Neural progenitor cell (in vitro differentiated cells): ENCODE results near the gene SUPT3H. TPM values are rescaled to one million over a fixed set of nuclear protein-coding genes. Genes with fewer than 3 reads are reported as not detected.

ENCODE experiments used
- DNase-seq: peaks from one replicate; pipeline ENCODE4 v3.0.0-alpha.2; 2016; ENCODE audit warnings: low spot score
- H2AFZ ChIP-seq: fragments of 200-600 bp; sonication (generic); replicated peaks from 2 replicates; pipeline ENCODE4 v1.6.1; 2016; ENCODE audit warnings: antibody characterized with exemption
- H3F3A ChIP-seq: fragments of 200-600 bp; sonication (generic); 2 replicates; pipeline ENCODE4 v1.6.1; 2016; ENCODE audit warnings: antibody characterized with exemption, low read depth
- H3K27ac ChIP-seq: fragments of 200-600 bp; sonication (generic); 2 replicates; pipeline ENCODE4 v1.5.1; 2016; ENCODE audit warnings: mild to moderate bottlenecking
- H3K27me3 ChIP-seq: fragments of 200-600 bp; sonication (generic); 2 replicates; pipeline ENCODE4 v1.6.1; 2016; ENCODE audit warnings: mild to moderate bottlenecking, moderate library complexity
- H3K36me3 ChIP-seq: fragments of 200-600 bp; sonication (generic); 2 replicates; pipeline ENCODE4 v1.5.1; 2016
- H3K4me1 ChIP-seq: fragments of 200-600 bp; sonication (generic); 2 replicates; pipeline ENCODE4 v1.6.1; 2016; ENCODE audit warnings: mixed run types
- H3K4me2 ChIP-seq: fragments of 200-600 bp; sonication (generic); 2 replicates; pipeline ENCODE4 v1.6.1; 2016
- H3K4me3 ChIP-seq: fragments of 200-600 bp; sonication (generic); 2 replicates; pipeline ENCODE4 v1.5.1; 2016
- H3K79me2 ChIP-seq: fragments of 200-600 bp; sonication (generic); 2 replicates; pipeline ENCODE4 v1.6.1; 2016; ENCODE audit warnings: low read depth
- H3K9ac ChIP-seq: fragments of 200-600 bp; sonication (generic); 2 replicates; pipeline ENCODE4 v1.6.1; 2016
- H3K9me3 ChIP-seq: fragments of 200-600 bp; sonication (generic); 2 replicates; pipeline ENCODE4 v1.5.1; 2016; ENCODE audit warnings: low read depth
- H4K20me1 ChIP-seq: fragments of 200-600 bp; sonication (generic); 2 replicates; pipeline ENCODE4 v1.6.1; 2016; ENCODE audit warnings: low read depth
- H3K27ac Mint-ChIP-seq: 3 replicates; pipeline ENCODE4 v1.8.0; 2021; ENCODE audit warnings: mixed read lengths
- H3K27me3 Mint-ChIP-seq: 2 replicates; pipeline ENCODE4 v1.8.0; 2022; ENCODE audit warnings: low read depth, mild to moderate bottlenecking, inconsistent platforms, moderate library complexity, mixed read lengths; ENCODE audit not compliant: insufficient read depth
- H3K36me3 Mint-ChIP-seq: 3 replicates; pipeline ENCODE4 v1.8.0; 2021; ENCODE audit warnings: mixed read lengths
- H3K4me1 Mint-ChIP-seq: 3 replicates; pipeline ENCODE4 v1.8.0; 2021; ENCODE audit warnings: mixed read lengths
- H3K4me3 Mint-ChIP-seq: 3 replicates; pipeline ENCODE4 v1.8.0; 2021; ENCODE audit warnings: mild to moderate bottlenecking, moderate library complexity, mixed read lengths
- H3K9me3 Mint-ChIP-seq: 3 replicates; pipeline ENCODE4 v1.8.0; 2020; ENCODE audit warnings: mixed read lengths
- EZH2 ChIP-seq: fragments of 200-600 bp; sonication (generic); IDR thresholded peaks from 2 replicates; pipeline ENCODE4 v1.6.1; 2017; ENCODE audit warnings: antibody characterized with exemption, mild to moderate bottlenecking, moderate library complexity
- EZH2phosphoT487 ChIP-seq: fragments of 200-600 bp; sonication (generic); IDR thresholded peaks from 2 replicates; pipeline ENCODE4 v1.6.1; 2017; ENCODE audit warnings: antibody characterized with exemption
- total RNA-seq: library from RNA; depleted of rRNA; stranded (reverse); fragments of >200 nt; gene quantifications from 2 replicates; pipeline ENCODE4 v1.2.3, GENCODE V29; 2015; ENCODE audit warnings: low replicate concordance
- TF ChIP-seq, protein P1 (sequence below): fragments of 200-600 bp; sonication (generic); IDR thresholded peaks from 2 replicates; pipeline ENCODE4 v1.5.1; 2017; ENCODE audit warnings: antibody characterized with exemption, mild to moderate bottlenecking

The SUPT3H gene
- total RNA-seq, 1 donor from 2014 or later: 16.3 TPM

DNA sequence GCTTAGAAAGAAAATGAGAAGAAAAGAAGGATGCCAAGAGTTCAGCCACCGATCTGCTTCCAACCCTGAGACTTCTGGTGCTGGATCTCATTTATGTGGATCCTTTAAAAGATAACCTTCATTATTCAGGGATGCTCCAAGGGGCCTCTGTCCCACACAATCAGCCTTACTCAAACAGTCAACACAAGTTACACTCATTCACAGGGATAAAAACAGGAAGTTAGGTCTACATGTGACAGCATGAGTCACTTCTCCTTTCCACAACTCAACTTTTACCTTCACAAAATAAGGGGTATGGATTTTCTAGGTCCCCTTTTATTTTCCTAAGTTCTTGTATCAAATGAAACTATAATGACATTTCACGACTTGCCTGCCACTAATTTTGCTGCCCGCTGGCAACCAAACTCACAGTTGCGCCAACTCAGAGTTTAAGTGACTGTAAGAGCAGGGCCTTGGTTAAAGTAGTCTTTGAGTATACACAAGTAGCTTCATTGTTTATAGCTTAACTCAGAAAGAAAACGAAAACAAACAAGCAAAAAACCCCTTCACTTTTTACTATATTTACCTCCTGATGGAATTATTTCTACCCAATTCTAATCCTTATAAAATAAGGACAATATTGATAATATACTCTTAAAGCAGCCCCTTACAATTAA lies 328.4 kb downstream of the SUPT3H start:
- no peaks in the 10 kb centered on the region for H3K36me3 Mint-ChIP-seq
- Histone ChIP-seq H4K20me1 (no peaks in the 10 kb centered on the region), H2AFZ (no peak overlapping the region), H3F3A (no peaks in the 10 kb centered on the region), H3K27ac (no peak overlapping the region), H3K4me1 (peaks cover 12% of the 10 kb centered on the region), H3K27me3 (no peaks in the 10 kb centered on the region), H3K36me3 (no peaks in the 10 kb centered on the region), H3K9me3 (no peaks in the 10 kb centered on the region), H3K79me2 (no peaks in the 10 kb centered on the region), H3K9ac (no peak overlapping the region), H3K4me2 (no peak overlapping the region), H3K4me3 (no peak overlapping the region)
- no peak for DNase-seq
- peaks cover 3% of the 10 kb centered on the region for H3K4me1 Mint-ChIP-seq
- TF ChIP-seq EZH2phosphoT487 (no peak), EZH2 (no peak)
- TF ChIP-seq, protein P1, sequence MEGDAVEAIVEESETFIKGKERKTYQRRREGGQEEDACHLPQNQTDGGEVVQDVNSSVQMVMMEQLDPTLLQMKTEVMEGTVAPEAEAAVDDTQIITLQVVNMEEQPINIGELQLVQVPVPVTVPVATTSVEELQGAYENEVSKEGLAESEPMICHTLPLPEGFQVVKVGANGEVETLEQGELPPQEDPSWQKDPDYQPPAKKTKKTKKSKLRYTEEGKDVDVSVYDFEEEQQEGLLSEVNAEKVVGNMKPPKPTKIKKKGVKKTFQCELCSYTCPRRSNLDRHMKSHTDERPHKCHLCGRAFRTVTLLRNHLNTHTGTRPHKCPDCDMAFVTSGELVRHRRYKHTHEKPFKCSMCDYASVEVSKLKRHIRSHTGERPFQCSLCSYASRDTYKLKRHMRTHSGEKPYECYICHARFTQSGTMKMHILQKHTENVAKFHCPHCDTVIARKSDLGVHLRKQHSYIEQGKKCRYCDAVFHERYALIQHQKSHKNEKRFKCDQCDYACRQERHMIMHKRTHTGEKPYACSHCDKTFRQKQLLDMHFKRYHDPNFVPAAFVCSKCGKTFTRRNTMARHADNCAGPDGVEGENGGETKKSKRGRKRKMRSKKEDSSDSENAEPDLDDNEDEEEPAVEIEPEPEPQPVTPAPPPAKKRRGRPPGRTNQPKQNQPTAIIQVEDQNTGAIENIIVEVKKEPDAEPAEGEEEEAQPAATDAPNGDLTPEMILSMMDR: no peak
- H3K27ac Mint-ChIP-seq: no peak overlapping the region
- H3K27me3 Mint-ChIP-seq: no peaks in the 10 kb centered on the region
- H3K9me3 Mint-ChIP-seq: peaks cover 2% of the 10 kb centered on the region
- no peak overlapping the region for H3K4me3 Mint-ChIP-seq

DNA sequence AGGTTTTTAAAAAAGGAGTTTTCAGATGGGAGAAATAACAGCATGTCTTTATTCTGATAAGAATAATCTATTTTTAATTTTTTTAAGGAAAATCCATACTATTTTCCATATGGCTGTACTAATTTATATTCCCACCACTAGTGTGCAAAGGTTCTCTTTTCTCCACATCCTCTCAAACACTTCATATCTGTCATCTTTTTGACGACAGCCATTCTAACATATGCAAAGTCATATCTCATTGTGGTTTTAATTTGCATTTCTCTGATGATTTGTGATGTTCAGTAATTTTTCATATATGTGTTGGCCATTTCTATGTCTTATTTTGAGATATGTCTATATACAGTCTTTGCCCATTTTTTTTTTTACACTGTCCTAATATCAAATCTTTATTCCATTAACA lies 330.2 kb downstream of the SUPT3H start:
- no peaks in the 10 kb centered on the region for H4K20me1 ChIP-seq
- Mint-ChIP-seq H3K4me3 (no peak overlapping the region), H3K4me1 (peaks cover 14% of the 10 kb centered on the region), H3K36me3 (no peaks in the 10 kb centered on the region), H3K27me3 (no peaks in the 10 kb centered on the region), H3K27ac (no peak overlapping the region), H3K9me3 (peaks cover 2% of the 10 kb centered on the region)
- H3F3A ChIP-seq: no peaks in the 10 kb centered on the region
- H3K27ac ChIP-seq: no peak overlapping the region
- no peak overlapping the region for H2AFZ ChIP-seq
- no peak for DNase-seq
- no peaks in the 10 kb centered on the region for H3K79me2 ChIP-seq
- H3K4me2 ChIP-seq: no peak overlapping the region
- H3K27me3 ChIP-seq: no peaks in the 10 kb centered on the region
- H3K4me1 ChIP-seq: peaks cover 21% of the 10 kb centered on the region
- H3K9me3 ChIP-seq: no peaks in the 10 kb centered on the region
- no peaks in the 10 kb centered on the region for H3K36me3 ChIP-seq
- no peak overlapping the region for H3K9ac ChIP-seq
- no peak for TF ChIP-seq EZH2
- TF ChIP-seq, protein P1: no peak
- TF ChIP-seq EZH2phosphoT487: no peak
- H3K4me3 ChIP-seq: no peak overlapping the region

DNA sequence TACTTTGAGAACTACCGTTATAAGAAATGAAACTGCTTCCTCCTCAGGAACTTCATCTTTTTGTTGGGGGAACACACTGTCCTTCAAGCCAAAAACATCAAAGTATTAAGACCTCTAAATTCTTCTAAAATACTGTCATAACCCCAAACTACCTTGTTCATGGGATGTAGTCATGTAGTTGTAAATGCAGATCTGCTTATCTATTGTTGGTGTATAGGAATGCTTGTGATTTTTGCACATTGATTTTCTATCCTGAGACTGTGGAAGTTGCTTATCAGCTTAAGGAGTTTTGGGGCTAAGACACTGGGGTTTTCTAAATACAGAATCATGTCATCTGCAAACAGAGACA lies 332.5 kb downstream of the SUPT3H start:
- H3K9ac ChIP-seq: no peak overlapping the region
- H3K27ac ChIP-seq: no peak overlapping the region
- Mint-ChIP-seq H3K27ac (no peak overlapping the region), H3K4me3 (no peak overlapping the region), H3K4me1 (peaks cover 14% of the 10 kb centered on the region), H3K36me3 (no peaks in the 10 kb centered on the region), H3K27me3 (no peaks in the 10 kb centered on the region), H3K9me3 (peaks cover 2% of the 10 kb centered on the region)
- no peaks in the 10 kb centered on the region for H3K79me2 ChIP-seq
- no peaks in the 10 kb centered on the region for H4K20me1 ChIP-seq
- no peaks in the 10 kb centered on the region for H3F3A ChIP-seq
- TF ChIP-seq, protein P1: no peak
- no peaks in the 10 kb centered on the region for H3K27me3 ChIP-seq
- no peak overlapping the region for H3K4me2 ChIP-seq
- no peak for DNase-seq
- no peak overlapping the region for H2AFZ ChIP-seq
- H3K4me1 ChIP-seq: peaks cover 30% of the 10 kb centered on the region
- H3K4me3 ChIP-seq: no peak overlapping the region
- H3K36me3 ChIP-seq: no peaks in the 10 kb centered on the region
- H3K9me3 ChIP-seq: no peaks in the 10 kb centered on the region
